K562 (cell line): ENCODE data around the gene DPH7.
A peak's percentile ranks its signal among the peaks of the same experiment; 100 is the strongest.

Source experiments
- CTCF ChIP-seq, 3 experiments: IDR thresholded peaks in 2 of 3; conservative IDR thresholded peaks in 1 of 3; 2 replicates each; pipeline ENCODE4 v1.5.1; 2011 to 2012; ENCODE audit warnings: low read length in 3 of 3, mild to moderate bottlenecking in 3 of 3, control low read depth in 2 of 3, improper control_type of control experiment in 1 of 3, inconsistent platforms in 1 of 3, low read depth in 1 of 3, mixed read lengths in 1 of 3, moderate library complexity in 1 of 3; ENCODE audit not compliant: insufficient read depth in 2 of 3
- E2F4 ChIP-seq: sonication (generic); formaldehyde crosslinking; IDR thresholded peaks from 2 replicates; pipeline ENCODE4 v1.8.0; 2022; ENCODE audit warnings: mild to moderate bottlenecking, low read depth, missing genetic modification reagents
- E2F6 ChIP-seq, 2 experiments: IDR thresholded peaks; 2 replicates each; pipeline ENCODE4 v1.6.1; 2011; ENCODE audit warnings: borderline replicate concordance in 1 of 2, control low read depth in 1 of 2, low read depth in 1 of 2, low read length in 1 of 2, mild to moderate bottlenecking in 1 of 2, mixed read lengths in 1 of 2, moderate library complexity in 1 of 2; ENCODE audit not compliant: insufficient read depth in 1 of 2, insufficient read length in 1 of 2, poor library complexity in 1 of 2, severe bottlenecking in 1 of 2; ENCODE audit errors: extremely low read depth in 1 of 2
- EP300 ChIP-seq: IDR thresholded peaks from 2 replicates; pipeline ENCODE4 v1.6.1; 2012; ENCODE audit warnings: low read length, improper control_type of control experiment
- GABPA ChIP-seq: fragments of 200-800 bp; sonication (Bioruptor generic); conservative IDR thresholded peaks from 2 replicates; pipeline ENCODE4 v1.6.1; 2016; ENCODE audit warnings: low read depth, missing genetic modification characterization, missing compliant biosample characterization
- GATAD2B ChIP-seq: fragments of 450-650 bp; IDR thresholded peaks from 2 replicates; pipeline ENCODE4 v1.6.1; 2017; ENCODE audit warnings: mild to moderate bottlenecking, borderline replicate concordance
- LARP7 ChIP-seq: fragments of 450-650 bp; IDR thresholded peaks from 2 replicates; pipeline ENCODE4 v1.6.1; 2016
- MCM7 ChIP-seq, 2 experiments: fragments of 450-650 bp; IDR thresholded peaks; 2 replicates each; pipeline ENCODE4 v1.6.1; 2016 to 2018
- POLR2AphosphoS5 ChIP-seq: IDR thresholded peaks from 2 replicates; pipeline ENCODE4 v1.6.1; 2011; ENCODE audit warnings: mild to moderate bottlenecking, low read depth, low read length, moderate library complexity; ENCODE audit not compliant: control insufficient read depth, insufficient read depth
- PRDM10 ChIP-seq: fragments of 450-650 bp; IDR thresholded peaks from 2 replicates; pipeline ENCODE4 v1.6.1; 2018; ENCODE audit not compliant: partially characterized antibody
- TARDBP ChIP-seq: fragments of 450-650 bp; IDR thresholded peaks from 2 replicates; pipeline ENCODE4 v1.6.1; 2016
- YY1 ChIP-seq, 3 experiments: IDR thresholded peaks; 2 replicates each; pipeline ENCODE4 v1.6.1; 2011; ENCODE audit warnings: low read length in 2 of 3, mild to moderate bottlenecking in 2 of 3, moderate library complexity in 2 of 3, borderline replicate concordance in 1 of 3, control low read depth in 1 of 3, low read depth in 1 of 3; ENCODE audit not compliant: insufficient read depth in 3 of 3, insufficient replicate concordance in 2 of 3, control insufficient read depth in 1 of 3, insufficient read length in 1 of 3; ENCODE audit errors: extremely low read depth in 1 of 3
- ZBTB1 ChIP-seq: sonication (generic); formaldehyde crosslinking; IDR thresholded peaks from 2 replicates; pipeline ENCODE4 v1.8.1; 2023; ENCODE audit warnings: missing genetic modification reagents, low read depth, mild to moderate bottlenecking, borderline replicate concordance

GRCh38 chr9:137550231-137550621 is 28.5 kb downstream of the DPH7 start, which contains the start of gene PNPLA7:
- 0 out of 6 replicates have a peak, but pooled peaks of 1 of the 3 experiments have one; percentile 3 for TF ChIP-seq CTCF (IDR thresholded peaks at IDR 0.05 in 2 of 3, conservative IDR thresholded peaks at IDR 0.05 in 1 of 3; ENCODE audit: insufficient read depth in 2 of 3, low read depth in 1 of 3, low read length in 3 of 3)
- no peak for TF ChIP-seq TARDBP
- TF ChIP-seq ZBTB1 (CRISPR knock-in tag), result no peak
- TF ChIP-seq LARP7, result no peak
- TF ChIP-seq YY1 (IDR thresholded peaks at IDR 0.05; ENCODE audit: borderline replicate concordance in 1 of 3, control insufficient read depth in 1 of 3, extremely low read depth in 1 of 3, insufficient read depth in 3 of 3, insufficient read length in 1 of 3, insufficient replicate concordance in 2 of 3, low read depth in 1 of 3, low read length in 2 of 3), result no peak
- no peak for TF ChIP-seq PRDM10
- TF ChIP-seq GABPA, result no peak
- no peak for TF ChIP-seq GATAD2B
- TF ChIP-seq E2F4 (CRISPR knock-in tag), result no peak
- no peak for TF ChIP-seq POLR2AphosphoS5
- TF ChIP-seq EP300, result no peak
- TF ChIP-seq MCM7 (IDR thresholded peaks at IDR 0.05), result no peak
- TF ChIP-seq E2F6 (IDR thresholded peaks at IDR 0.05; ENCODE audit: borderline replicate concordance in 1 of 2, extremely low read depth in 1 of 2, insufficient read depth in 1 of 2, insufficient read length in 1 of 2, low read depth in 1 of 2, low read length in 1 of 2, poor library complexity in 1 of 2, severe bottlenecking in 1 of 2), result peak in 1 of 2 experiments; percentile 26
